IMR-90 (cell line): ENCODE results near the gene FBXO17. TPM values are rescaled to one million over a fixed set of nuclear protein-coding genes. Genes with fewer than 3 reads are reported as not detected.

ENCODE experiments used
- ATAC-seq: fragments of 200-7000 bp; cut with Tn5 transposase; 2 replicates; pipeline ENCODE4 v1.9.1; 2020; ENCODE audit warnings: low read depth, mild to moderate bottlenecking, moderate library complexity
- BruUV-seq: library from RNA; stranded (reverse); fragments of 400-500 nt; replicated peaks from 2 replicates; lab custom pipeline; 2021; lab: Mats Ljungman, UMichigan
- CTCF ChIA-PET: fragments of 300-600 bp; formaldehyde crosslinking; extraction: SDS; loops from one replicate; lab custom pipeline; 2021; ENCODE audit warnings: antibody characterized with exemption; lab: Yijun Ruan, JAX
- POLR2A ChIA-PET: fragments of 300-600 bp; sonication (Branson Sonifier 250); formaldehyde crosslinking; loops from one replicate; lab custom pipeline; 2022; ENCODE audit warnings: antibody characterized with exemption; ENCODE audit not compliant: unreplicated experiment; lab: Charles Lee
- DNase-seq: peaks from one replicate; pipeline ENCODE4 v3.0.0; 2013
- H2AFZ ChIP-seq: replicated peaks from 2 replicates; pipeline ENCODE3; 2013; ENCODE audit warnings: low read length, mild to moderate bottlenecking; ENCODE audit not compliant: poor library complexity
- H2AK5ac ChIP-seq: 2 replicates; pipeline ENCODE4 v1.6.1; 2013; ENCODE audit warnings: low read depth, low read length, inconsistent platforms
- H2AK9ac ChIP-seq: replicated peaks from 2 replicates; pipeline ENCODE3; 2013; ENCODE audit warnings: mild to moderate bottlenecking, low read depth, low read length, moderate library complexity; ENCODE audit not compliant: poor library complexity
- H2BK120ac ChIP-seq: 2 replicates; pipeline ENCODE4 v1.6.1; 2013; ENCODE audit warnings: low read depth, low read length, inconsistent platforms
- H2BK15ac ChIP-seq: 3 replicates; pipeline ENCODE4 v1.6.1; 2013; ENCODE audit warnings: low read depth, low read length, inconsistent platforms
- H2BK20ac ChIP-seq: 2 replicates; pipeline ENCODE4 v1.6.1; 2013; ENCODE audit warnings: low read depth, mild to moderate bottlenecking, inconsistent platforms, low read length, moderate library complexity
- H2BK5ac ChIP-seq: 2 replicates; pipeline ENCODE4 v1.6.1; 2013; ENCODE audit warnings: mild to moderate bottlenecking, low read depth, low read length, inconsistent platforms; ENCODE audit not compliant: poor library complexity, severe bottlenecking
- H3K14ac ChIP-seq: replicated peaks from 2 replicates; pipeline ENCODE4 v1.6.1; 2013; ENCODE audit warnings: low read depth, low read length, inconsistent platforms
- H3K18ac ChIP-seq: 2 replicates; pipeline ENCODE4 v1.6.1; 2013; ENCODE audit warnings: low read depth, low read length, control low read depth
- H3K23ac ChIP-seq: 2 replicates; pipeline ENCODE4 v1.6.1; 2013; ENCODE audit warnings: low read depth, low read length, inconsistent platforms
- H3K27ac ChIP-seq: 2 replicates; pipeline ENCODE4 v1.5.1; 2013; ENCODE audit warnings: mild to moderate bottlenecking, control low read depth, low read length; ENCODE audit not compliant: insufficient read depth
- H3K27me3 ChIP-seq: 2 replicates; pipeline ENCODE4 v1.6.1; 2013; ENCODE audit warnings: low read length; ENCODE audit not compliant: control insufficient read depth, insufficient read depth
- H3K36me3 ChIP-seq: 2 replicates; pipeline ENCODE4 v1.6.1; 2013; ENCODE audit warnings: low read length, mixed read lengths; ENCODE audit not compliant: control insufficient read depth, insufficient read depth
- H3K4ac ChIP-seq: 2 replicates; pipeline ENCODE4 v1.6.1; 2013; ENCODE audit warnings: low read depth, low read length, inconsistent platforms
- H3K4me1 ChIP-seq: 2 replicates; pipeline ENCODE4 v1.6.1; 2013; ENCODE audit warnings: low read length, mixed read lengths; ENCODE audit not compliant: control insufficient read depth, insufficient read depth
- H3K4me2 ChIP-seq: 2 replicates; pipeline ENCODE4 v1.6.1; 2013; ENCODE audit warnings: low read depth, mild to moderate bottlenecking, control low read depth, low read length, moderate library complexity
- H3K4me3 ChIP-seq: 2 replicates; pipeline ENCODE4 v1.5.1; 2013; ENCODE audit warnings: low read depth, mild to moderate bottlenecking, control low read depth, low read length, moderate library complexity; ENCODE audit not compliant: insufficient read depth
- H3K56ac ChIP-seq: 2 replicates; pipeline ENCODE4 v1.6.1; 2013; ENCODE audit warnings: low read length, inconsistent platforms; ENCODE audit not compliant: insufficient read depth; ENCODE audit errors: extremely low read depth
- H3K79me1 ChIP-seq, 2 experiments: 2 replicates each; pipeline ENCODE4 v1.6.1; 2013; ENCODE audit warnings: low read length in 2 of 2, inconsistent platforms in 1 of 2, low read depth in 1 of 2
- H3K9ac ChIP-seq: 2 replicates; pipeline ENCODE4 v1.6.1; 2013; ENCODE audit warnings: low read depth, low read length, control low read depth
- H3K9me1 ChIP-seq: 2 replicates; pipeline ENCODE4 v1.6.1; 2013; ENCODE audit warnings: low read length, inconsistent platforms; ENCODE audit not compliant: insufficient read depth
- H3K9me3 ChIP-seq: 2 replicates; pipeline ENCODE4 v1.6.1; 2013; ENCODE audit warnings: low read length; ENCODE audit not compliant: control insufficient read depth, insufficient read depth
- H4K20me1 ChIP-seq: 2 replicates; pipeline ENCODE4 v1.6.1; 2013; ENCODE audit warnings: low read length, inconsistent platforms; ENCODE audit not compliant: insufficient read depth
- H4K5ac ChIP-seq: 2 replicates; pipeline ENCODE4 v1.6.1; 2013; ENCODE audit warnings: mild to moderate bottlenecking, low read depth, low read length, control low read depth
- H4K8ac ChIP-seq, 2 experiments: 2 replicates each; pipeline ENCODE4 v1.6.1; 2013; ENCODE audit warnings: low read depth in 2 of 2, low read length in 2 of 2, control low read depth in 1 of 2, inconsistent platforms in 1 of 2
- H4K91ac ChIP-seq: 2 replicates; pipeline ENCODE4 v1.6.1; 2013; ENCODE audit warnings: low read depth, low read length, inconsistent platforms; ENCODE audit not compliant: insufficient read depth
- BHLHE40 ChIP-seq: fragments of 150-350 bp; IDR thresholded peaks from 2 replicates; pipeline ENCODE4 v1.6.1; 2016; ENCODE audit warnings: mild to moderate bottlenecking, low read depth, low read length
- CHD1 ChIP-seq: IDR thresholded peaks from 2 replicates; pipeline ENCODE4 v1.6.1; 2012; ENCODE audit warnings: low read depth, low read length, improper control_type of control experiment
- CTCF ChIP-seq: conservative IDR thresholded peaks from 2 replicates; pipeline ENCODE4 v1.5.1; 2012; ENCODE audit warnings: mild to moderate bottlenecking, low read depth, low read length, improper control_type of control experiment
- ELK1 ChIP-seq: fragments of 150-350 bp; IDR thresholded peaks from 2 replicates; pipeline ENCODE4 v1.6.1; 2016; ENCODE audit warnings: low read depth, mild to moderate bottlenecking, low read length, moderate library complexity, borderline replicate concordance
- FOS ChIP-seq: fragments of 150-350 bp; IDR thresholded peaks from 2 replicates; pipeline ENCODE4 v1.6.1; 2016; ENCODE audit warnings: low read depth, low read length
- MAFK ChIP-seq: IDR thresholded peaks from 2 replicates; pipeline ENCODE4 v1.6.1; 2012; ENCODE audit warnings: low read depth, low read length, improper control_type of control experiment
- MAZ ChIP-seq: IDR thresholded peaks from 2 replicates; pipeline ENCODE4 v1.6.1; 2012; ENCODE audit warnings: low read depth, mild to moderate bottlenecking, low read length, improper control_type of control experiment, moderate library complexity, borderline replicate concordance
- MXI1 ChIP-seq: IDR thresholded peaks from 2 replicates; pipeline ENCODE4 v1.6.1; 2012; ENCODE audit warnings: low read depth, mild to moderate bottlenecking, low read length, moderate library complexity, borderline replicate concordance
- NFE2L2 ChIP-seq: fragments of 150-350 bp; IDR thresholded peaks from 2 replicates; pipeline ENCODE4 v1.6.1; 2016; ENCODE audit warnings: low read depth, mild to moderate bottlenecking, low read length
- POLR2A ChIP-seq: IDR thresholded peaks from 2 replicates; pipeline ENCODE4 v1.6.1; 2012; ENCODE audit warnings: mild to moderate bottlenecking, low read depth, low read length
- RAD21 ChIP-seq: IDR thresholded peaks from 2 replicates; pipeline ENCODE4 v1.6.1; 2012; ENCODE audit warnings: low read length, improper control_type of control experiment
- RCOR1 ChIP-seq: IDR thresholded peaks from 2 replicates; pipeline ENCODE4 v1.6.1; 2012; ENCODE audit warnings: mild to moderate bottlenecking, low read length, improper control_type of control experiment; ENCODE audit not compliant: insufficient replicate concordance
- SMC3 ChIP-seq: fragments of 150-350 bp; IDR thresholded peaks from 2 replicates; pipeline ENCODE4 v1.6.1; 2016; ENCODE audit warnings: low read depth, mild to moderate bottlenecking, antibody characterized with exemption, low read length, moderate library complexity
- USF2 ChIP-seq: fragments of 150-350 bp; IDR thresholded peaks from 2 replicates; pipeline ENCODE4 v1.6.1; 2017; ENCODE audit warnings: mild to moderate bottlenecking, antibody characterized with exemption, low read length, low read depth
- WGBS, 2 experiments: methylation state at CpG; one replicate each; pipeline versions ENCODE4 v1.1.5 to v1.1.7; 2013; ENCODE audit warnings: missing lambda C conversion rate in 2 of 2; ENCODE audit not compliant: insufficient read length in 1 of 2; ENCODE audit errors: extremely low coverage in 2 of 2; 5-methylcytosine and 5-hydroxymethylcytosine counted together
- dilution Hi-C: fragments of 300-500 bp; cut with HindIII; formaldehyde crosslinking; loops from one replicate; pipeline ENCODE4 v1.14.3; 2018; ENCODE audit warnings: low sequenced_read_pairs; ENCODE audit not compliant: unreplicated experiment
- in situ Hi-C: fragments of 300-500 bp; cut with MboI; formaldehyde crosslinking; loops from 3 replicates; pipeline ENCODE4 v1.14.3; 2019; ENCODE audit warnings: low sequenced_read_pairs, inconsistent platforms, mixed read lengths
- intact Hi-C: fragments of 100-400 bp; cut with micrococcal nuclease; formaldehyde crosslinking; loops from 2 replicates; pipeline ENCODE4 v1.10.0; 2022
- polyA plus RNA-seq, 3 experiments: library from polyadenylated mRNA; depleted of rRNA; stranded (reverse); fragments of >200 nt; gene quantifications; 2 replicates each; pipeline ENCODE4 v1.2.3, GENCODE V29; 2012; ENCODE audit warnings: low replicate concordance in 1 of 3
- total RNA-seq: library from RNA; depleted of rRNA; stranded (reverse); fragments of >200 nt; gene quantifications from 2 replicates; pipeline ENCODE4 v1.2.3, GENCODE V29; 2012

The FBXO17 gene
- total and polyA plus RNA-seq, 2 of the 4 experiments (the other 2 are of a cell fraction), result 10.8 to 20.7 TPM

- Histone ChIP-seq H2BK120ac (no peak overlapping the region), H2AFZ (no peak overlapping the region), H2BK15ac (no peak overlapping the region), H2BK20ac (no peak overlapping the region), H3K56ac (no peak overlapping the region), H3K9me1 (no peaks in the 10 kb centered on the region), H2BK5ac (no peak overlapping the region), H3K4ac (no peak overlapping the region), H4K8ac (no peak overlapping the region), H4K5ac (no peak overlapping the region), H3K14ac (no peak overlapping the region), H3K9me3 (no peaks in the 10 kb centered on the region), H3K23ac (no peak overlapping the region), H2AK9ac (no peak overlapping the region), H3K18ac (no peak overlapping the region), H3K4me3 (no peak overlapping the region), H2AK5ac (no peak overlapping the region), H3K36me3 (no peaks in the 10 kb centered on the region), H4K20me1 (no peaks in the 10 kb centered on the region), H4K91ac (no peak overlapping the region), H3K4me1 (no peaks in the 10 kb centered on the region), H3K27me3 (peaks cover 18% of the 10 kb centered on the region), H3K27ac (no peak overlapping the region), H3K4me2 (no peak overlapping the region), H3K79me1 (no peaks in the 10 kb centered on the region), H3K9ac (no peak overlapping the region)
- no CpG with 5 or more reads among the region's 9 CpGs for WGBS, 2 experiments
- CTCF ChIA-PET, result no interaction called here
- intact Hi-C loops (no loop called here), in situ Hi-C loops (no loop called here), dilution Hi-C loops (no loop called here)
- POLR2A ChIA-PET, result no interaction called here
- TF ChIP-seq RCOR1 (no peak), POLR2A (no peak), USF2 (no peak), ELK1 (no peak), FOS (no peak), NFE2L2 (no peak), RAD21 (no peak), SMC3 (no peak), CHD1 (no peak), MAZ (no peak), BHLHE40 (no peak), MAFK (no peak), CTCF (no peak), MXI1 (no peak)
- DNase-seq, result no peak
- BruUV-seq, result no TSS peak
- ATAC-seq, result no peak
Measured at GRCh38 chr19:39004403-39004802, 28.9 kb upstream of the FBXO17 start.
